Measurements from ENCODE around the gene PRG3.

GRCh38 chr11:57342702-57343101 is 38.2 kb downstream of the PRG3 start:
- TF ChIP-seq, protein P1, sequence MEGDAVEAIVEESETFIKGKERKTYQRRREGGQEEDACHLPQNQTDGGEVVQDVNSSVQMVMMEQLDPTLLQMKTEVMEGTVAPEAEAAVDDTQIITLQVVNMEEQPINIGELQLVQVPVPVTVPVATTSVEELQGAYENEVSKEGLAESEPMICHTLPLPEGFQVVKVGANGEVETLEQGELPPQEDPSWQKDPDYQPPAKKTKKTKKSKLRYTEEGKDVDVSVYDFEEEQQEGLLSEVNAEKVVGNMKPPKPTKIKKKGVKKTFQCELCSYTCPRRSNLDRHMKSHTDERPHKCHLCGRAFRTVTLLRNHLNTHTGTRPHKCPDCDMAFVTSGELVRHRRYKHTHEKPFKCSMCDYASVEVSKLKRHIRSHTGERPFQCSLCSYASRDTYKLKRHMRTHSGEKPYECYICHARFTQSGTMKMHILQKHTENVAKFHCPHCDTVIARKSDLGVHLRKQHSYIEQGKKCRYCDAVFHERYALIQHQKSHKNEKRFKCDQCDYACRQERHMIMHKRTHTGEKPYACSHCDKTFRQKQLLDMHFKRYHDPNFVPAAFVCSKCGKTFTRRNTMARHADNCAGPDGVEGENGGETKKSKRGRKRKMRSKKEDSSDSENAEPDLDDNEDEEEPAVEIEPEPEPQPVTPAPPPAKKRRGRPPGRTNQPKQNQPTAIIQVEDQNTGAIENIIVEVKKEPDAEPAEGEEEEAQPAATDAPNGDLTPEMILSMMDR (conservative IDR thresholded peaks at IDR 0.05; ENCODE audit: low read depth, low read length): no peak
- TF ChIP-seq EZH2 (IDR thresholded peaks at IDR 0.05; ENCODE audit: low read length, unreplicated experiment) (no peak), EZH2phosphoT487 (IDR thresholded peaks at IDR 0.05; ENCODE audit: borderline replicate concordance, low read length) (no peak)
